PC-3 (cell line): ENCODE measurements around the gene GPX4. TPM values are rescaled to one million over a fixed set of nuclear protein-coding genes. Genes with fewer than 3 reads are reported as not detected.
A peak's percentile ranks its signal among the peaks of the same experiment; 100 is the strongest.

Source experiments
- ATAC-seq: fragments of 200-7000 bp; cut with Tn5 transposase; 2 replicates; pipeline ENCODE4 v1.9.1; 2020; ENCODE audit warnings: mild to moderate bottlenecking, moderate library complexity
- BruUV-seq: library from RNA; stranded (reverse); fragments of 400-500 nt; replicated peaks from 2 replicates; lab custom pipeline; 2021; lab: Mats Ljungman, UMichigan
- CTCF ChIA-PET: fragments of 300-600 bp; sonication (Branson Sonifier 250); formaldehyde crosslinking; loops from one replicate; lab custom pipeline; 2022; ENCODE audit warnings: antibody characterized with exemption; lab: Charles Lee
- POLR2A ChIA-PET: fragments of 300-600 bp; sonication (Branson Sonifier 250); formaldehyde crosslinking; loops from one replicate; lab custom pipeline; 2022; ENCODE audit warnings: antibody characterized with exemption; ENCODE audit not compliant: unreplicated experiment; lab: Charles Lee
- DNase-seq: peaks from one replicate; pipeline ENCODE4 v3.0.0-alpha.2; 2015
- H2AFZ ChIP-seq: fragments of 300-600 bp; sonication (generic); 2 replicates; pipeline ENCODE4 v1.6.0; 2016; ENCODE audit warnings: antibody characterized with exemption, low read length
- H3F3A ChIP-seq: fragments of 300-600 bp; sonication (generic); one replicate; pipeline ENCODE4 v1.6.0; 2017; ENCODE audit warnings: antibody characterized with exemption, low read length, control low read depth, mild to moderate bottlenecking; ENCODE audit not compliant: unreplicated experiment
- H3K27ac ChIP-seq: fragments of 300-600 bp; sonication (generic); 2 replicates; pipeline ENCODE4 v1.5.1; 2016; ENCODE audit warnings: mild to moderate bottlenecking, low read length
- H3K27me3 ChIP-seq: fragments of 300-600 bp; sonication (generic); 2 replicates; pipeline ENCODE4 v1.6.1; 2016; ENCODE audit warnings: low read length, mixed read lengths
- H3K36me3 ChIP-seq: fragments of 300-600 bp; sonication (generic); 2 replicates; pipeline ENCODE4 v1.6.1; 2016; ENCODE audit warnings: low read depth, mixed run types, low read length, mixed read lengths
- H3K4me1 ChIP-seq: fragments of 300-600 bp; sonication (generic); 2 replicates; pipeline ENCODE4 v1.5.1; 2016; ENCODE audit warnings: low read length; ENCODE audit not compliant: insufficient read depth
- H3K4me2 ChIP-seq: fragments of 300-600 bp; sonication (generic); 2 replicates; pipeline ENCODE4 v1.6.0; 2016; ENCODE audit warnings: low read length
- H3K4me3 ChIP-seq: fragments of 300-600 bp; sonication (generic); 2 replicates; pipeline ENCODE4 v1.5.1; 2016; ENCODE audit warnings: mild to moderate bottlenecking, low read length, mixed read lengths
- H3K79me2 ChIP-seq: fragments of 300-600 bp; sonication (generic); 2 replicates; pipeline ENCODE4 v1.6.1; 2017; ENCODE audit warnings: low read length, mixed read lengths
- H3K9ac ChIP-seq: fragments of 300-600 bp; sonication (generic); 2 replicates; pipeline ENCODE4 v1.6.0; 2016; ENCODE audit warnings: mild to moderate bottlenecking, low read length
- H3K9me2 ChIP-seq: fragments of 300-600 bp; sonication (generic); replicated peaks from 2 replicates; pipeline ENCODE4 v1.6.1; 2016; ENCODE audit warnings: mixed run types, low read length, mixed read lengths
- H3K9me3 ChIP-seq: fragments of 300-600 bp; sonication (generic); 2 replicates; pipeline ENCODE4 v1.6.1; 2016; ENCODE audit warnings: low read length, mixed read lengths
- H4K20me1 ChIP-seq: fragments of 300-600 bp; sonication (generic); 2 replicates; pipeline ENCODE4 v1.6.1; 2016; ENCODE audit warnings: low read length, mixed read lengths
- EZH2 ChIP-seq: fragments of 300-600 bp; sonication (generic); IDR thresholded peaks from one replicate; pipeline ENCODE4 v1.6.1; 2017; ENCODE audit warnings: antibody characterized with exemption, mild to moderate bottlenecking, low read length; ENCODE audit not compliant: unreplicated experiment
- EZH2phosphoT487 ChIP-seq: fragments of 300-600 bp; sonication (generic); IDR thresholded peaks from 2 replicates; pipeline ENCODE4 v1.6.1; 2018; ENCODE audit warnings: mild to moderate bottlenecking, antibody characterized with exemption, low read length, borderline replicate concordance
- intact Hi-C: fragments of 100-400 bp; cut with micrococcal nuclease; formaldehyde crosslinking; loops from 2 replicates; pipeline ENCODE4 v1.9.0; 2023
- total RNA-seq: library from RNA; depleted of rRNA; stranded (reverse); fragments of >200 nt; gene quantifications from 2 replicates; pipeline ENCODE4 v1.2.3, GENCODE V29; 2014
- TF ChIP-seq, protein P1 (sequence below): fragments of 300-600 bp; sonication (generic); conservative IDR thresholded peaks from 2 replicates; pipeline ENCODE4 v1.5.1; 2017; ENCODE audit warnings: antibody characterized with exemption, low read depth, mild to moderate bottlenecking, low read length

The GPX4 gene
- total RNA-seq, 1 experiment from 2014 or later = 644 TPM

DNA sequence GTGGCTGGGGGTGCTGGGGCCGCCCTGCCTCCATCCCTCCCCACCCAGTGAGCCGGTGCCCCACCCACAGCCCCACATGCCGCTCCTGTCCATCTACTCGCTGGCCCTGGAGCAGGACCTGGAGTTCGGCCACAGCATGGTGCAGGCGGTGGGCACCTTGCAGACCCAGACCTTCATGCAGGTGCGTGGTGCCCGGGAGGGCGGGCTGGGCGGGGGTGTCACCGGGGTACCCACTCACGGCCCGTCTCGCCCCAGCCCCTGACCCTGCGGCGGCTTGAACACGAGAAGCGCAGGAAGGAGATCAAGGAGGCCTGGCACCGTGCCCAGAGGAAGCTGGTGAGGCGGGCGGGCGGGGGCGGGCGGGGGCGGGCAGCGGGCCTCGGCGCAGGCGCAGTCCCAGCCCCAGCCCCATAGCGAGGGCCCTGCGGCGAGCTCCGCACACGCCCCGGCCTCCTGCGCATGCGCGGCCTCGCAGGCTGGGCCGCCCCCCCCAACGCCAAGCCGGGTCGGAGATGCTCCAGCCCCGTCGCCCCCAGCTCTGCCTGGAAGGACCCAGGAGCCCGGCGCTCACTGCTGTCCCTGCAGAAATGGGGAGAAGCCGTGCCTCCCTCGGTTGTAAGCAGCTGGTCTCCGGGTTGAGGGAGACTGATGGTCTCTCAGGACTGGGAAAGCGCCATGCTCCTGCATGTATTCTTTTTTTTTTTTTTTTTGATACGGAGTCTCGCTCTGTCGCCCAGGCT lies 29.1 kb upstream of the GPX4 start:
- no peaks in the 10 kb centered on the region for H4K20me1 ChIP-seq
- peak overlapping the region; percentile 31; the same call in 1 of the 2 replicates for H3K9ac ChIP-seq
- POLR2A ChIA-PET = interaction anchor here (0.5 kb wide), 1 partner anchor 26 kb away, joined by 4 read pairs; no protein-coding TSS in a partner anchor
- H3K9me2 ChIP-seq = no peaks in the 10 kb centered on the region
- H3K36me3 ChIP-seq = no peaks in the 10 kb centered on the region
- no peaks in the 10 kb centered on the region; the same call in 1 of the 2 replicates for H3K4me1 ChIP-seq
- peak; percentile 63 for ATAC-seq
- peak overlapping the region; percentile 61 for H3K4me3 ChIP-seq
- no peaks in the 10 kb centered on the region for H3K79me2 ChIP-seq
- peak; percentile 72 for DNase-seq
- peak overlapping the region; percentile 83 for H3K4me2 ChIP-seq
- CTCF ChIA-PET = no interaction called here
- H3K27me3 ChIP-seq = no peaks in the 10 kb centered on the region
- H3K27ac ChIP-seq = no peak overlapping the region
- no peaks in the 10 kb centered on the region for H3F3A ChIP-seq
- no peaks in the 10 kb centered on the region for H3K9me3 ChIP-seq
- TF ChIP-seq, protein P1, sequence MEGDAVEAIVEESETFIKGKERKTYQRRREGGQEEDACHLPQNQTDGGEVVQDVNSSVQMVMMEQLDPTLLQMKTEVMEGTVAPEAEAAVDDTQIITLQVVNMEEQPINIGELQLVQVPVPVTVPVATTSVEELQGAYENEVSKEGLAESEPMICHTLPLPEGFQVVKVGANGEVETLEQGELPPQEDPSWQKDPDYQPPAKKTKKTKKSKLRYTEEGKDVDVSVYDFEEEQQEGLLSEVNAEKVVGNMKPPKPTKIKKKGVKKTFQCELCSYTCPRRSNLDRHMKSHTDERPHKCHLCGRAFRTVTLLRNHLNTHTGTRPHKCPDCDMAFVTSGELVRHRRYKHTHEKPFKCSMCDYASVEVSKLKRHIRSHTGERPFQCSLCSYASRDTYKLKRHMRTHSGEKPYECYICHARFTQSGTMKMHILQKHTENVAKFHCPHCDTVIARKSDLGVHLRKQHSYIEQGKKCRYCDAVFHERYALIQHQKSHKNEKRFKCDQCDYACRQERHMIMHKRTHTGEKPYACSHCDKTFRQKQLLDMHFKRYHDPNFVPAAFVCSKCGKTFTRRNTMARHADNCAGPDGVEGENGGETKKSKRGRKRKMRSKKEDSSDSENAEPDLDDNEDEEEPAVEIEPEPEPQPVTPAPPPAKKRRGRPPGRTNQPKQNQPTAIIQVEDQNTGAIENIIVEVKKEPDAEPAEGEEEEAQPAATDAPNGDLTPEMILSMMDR = no peak
- TF ChIP-seq EZH2 (no peak), EZH2phosphoT487 (no peak)
- BruUV-seq = no TSS peak
- H2AFZ ChIP-seq = peak overlapping the region; percentile 71; the same call in 1 of the 2 replicates
- intact Hi-C loops = no loop called here

DNA sequence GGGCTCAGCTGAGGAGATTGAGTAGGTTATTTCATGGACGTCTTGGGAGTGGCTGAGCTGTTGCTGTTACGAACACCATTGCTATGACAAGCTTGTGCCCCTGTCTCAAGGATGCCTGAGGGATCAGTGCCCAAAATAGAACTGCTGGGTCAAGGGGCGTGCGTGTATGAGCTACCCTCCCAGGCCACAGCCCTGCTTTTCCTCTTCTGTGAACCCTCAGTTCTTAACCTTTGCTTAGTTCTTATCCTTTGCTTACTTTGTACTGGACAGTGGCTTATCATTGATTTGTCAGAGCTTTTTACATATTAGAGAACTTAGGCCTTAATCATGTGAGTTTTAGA lies 27.8 kb upstream of the GPX4 start:
- no TSS peak for BruUV-seq
- Histone ChIP-seq H2AFZ (no peak overlapping the region), H3K36me3 (no peaks in the 10 kb centered on the region), H3K4me3 (no peak overlapping the region), H3K9ac (no peak overlapping the region), H4K20me1 (no peaks in the 10 kb centered on the region), H3K9me3 (no peaks in the 10 kb centered on the region), H3K4me2 (no peak overlapping the region), H3K27ac (no peak overlapping the region), H3K79me2 (no peaks in the 10 kb centered on the region), H3K9me2 (no peaks in the 10 kb centered on the region), H3K27me3 (no peaks in the 10 kb centered on the region), H3K4me1 (no peaks in the 10 kb centered on the region; the same call in 1 of the 2 replicates), H3F3A (no peaks in the 10 kb centered on the region)
- ChIA-PET POLR2A (interaction anchor here (0.6 kb wide), 1 partner anchor 10 kb away, joined by 3 read pairs; no protein-coding TSS in a partner anchor), CTCF (no interaction called here)
- intact Hi-C loops = no loop called here
- no peak for ATAC-seq
- DNase-seq = no peak
- TF ChIP-seq EZH2 = no peak
- TF ChIP-seq, protein P1 = no peak
- TF ChIP-seq EZH2phosphoT487 = no peak

DNA sequence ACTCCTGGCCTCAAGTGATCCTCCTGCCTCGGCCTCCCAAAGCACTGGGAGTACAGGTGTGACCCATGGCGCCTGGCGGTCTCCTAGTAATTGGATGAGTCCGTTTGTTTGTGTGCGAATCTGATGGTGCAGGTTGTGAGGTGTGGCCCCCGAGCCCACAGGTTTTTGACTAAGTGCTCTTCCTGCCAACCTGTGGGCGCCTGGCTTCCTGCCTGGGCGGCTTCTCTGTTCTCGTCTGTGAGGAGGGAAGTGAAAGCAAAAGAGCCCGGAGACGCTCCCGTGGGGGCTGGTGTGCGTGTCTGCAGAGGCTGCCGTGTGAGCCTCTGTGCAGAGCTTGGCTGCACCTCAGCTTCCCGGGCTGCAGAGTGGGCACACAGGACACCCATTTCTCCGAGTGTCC lies 26.8 kb upstream of the GPX4 start:
- intact Hi-C loops = no loop called here
- Histone ChIP-seq H3K9me2 (no peaks in the 10 kb centered on the region), H3F3A (no peaks in the 10 kb centered on the region), H3K27ac (no peak overlapping the region), H3K4me2 (peak overlapping the region; percentile 61), H3K27me3 (no peaks in the 10 kb centered on the region), H4K20me1 (no peaks in the 10 kb centered on the region), H3K4me3 (peak overlapping the region; percentile 48; the same call in 1 of the 2 replicates), H3K9ac (no peak overlapping the region), H3K79me2 (no peaks in the 10 kb centered on the region), H3K9me3 (no peaks in the 10 kb centered on the region), H2AFZ (no peak overlapping the region), H3K36me3 (no peaks in the 10 kb centered on the region), H3K4me1 (no peaks in the 10 kb centered on the region; the same call in 1 of the 2 replicates)
- POLR2A ChIA-PET = interaction anchor here (0.6 to 0.7 kb wide), 3 partner anchors 50 to 192 kb away, joined by 3 to 24 read pairs (median 9); partner anchors contain the start of gene CNN2
- DNase-seq (peak; percentile 77), ATAC-seq (peak; percentile 48)
- no TSS peak for BruUV-seq
- CTCF ChIA-PET = no interaction called here
- TF ChIP-seq EZH2 = no peak
- TF ChIP-seq, protein P1 = no peak
